Muscle of leg (tissue), 16 donors: ENCODE measurements around the gene DNAJA2. TPM values are rescaled to one million over a fixed set of nuclear protein-coding genes. Genes with fewer than 3 reads are reported as not detected.
"Not testable (repeated sequence)": the region's sequence is repeated elsewhere in the genome, so short reads cannot be mapped to it uniquely, and the experiment has no call there.

ENCODE experiments used
- DNase-seq: peaks from one replicate; pipeline ENCODE4 v3.0.0; 2013
- H3K27ac ChIP-seq: one replicate; pipeline ENCODE4 v1.5.1; 2013; ENCODE audit warnings: mild to moderate bottlenecking, low read length, control low read depth
- H3K27me3 ChIP-seq: one replicate; pipeline ENCODE4 v1.6.1; 2013; ENCODE audit warnings: low read length; ENCODE audit not compliant: control insufficient read depth, insufficient read depth
- H3K36me3 ChIP-seq: one replicate; pipeline ENCODE4 v1.6.1; 2013; ENCODE audit warnings: low read length; ENCODE audit not compliant: control insufficient read depth, insufficient read depth
- H3K4me1 ChIP-seq: one replicate; pipeline ENCODE4 v1.6.1; 2013; ENCODE audit warnings: low read length; ENCODE audit not compliant: control insufficient read depth, insufficient read depth
- H3K4me3 ChIP-seq: one replicate; pipeline ENCODE4 v1.5.1; 2013; ENCODE audit warnings: low read length, control low read depth
- H3K9me3 ChIP-seq: replicated peaks from 2 replicates; pipeline ENCODE4 v1.6.1; 2013; ENCODE audit warnings: low read depth, low read length; ENCODE audit not compliant: control insufficient read depth
- WGBS: methylation state at CpG from one replicate; pipeline ENCODE4 v1.1.5; 2013; ENCODE audit warnings: missing lambda C conversion rate; ENCODE audit not compliant: insufficient coverage; 5-methylcytosine and 5-hydroxymethylcytosine counted together
- long read RNA-seq, 11 donors: transcript quantifications; one replicate each; lab custom pipeline, GENCODE V29; 2026
- polyA plus RNA-seq, 8 donors: library from polyadenylated mRNA; unstranded; fragments of 120-200 nt; gene quantifications; one replicate each; pipeline versions ENCODE4 v1.2.1 to v1.2.3, GENCODE V29; 2013; ENCODE audit warnings: inconsistent platforms in 1 of 8, low replicate concordance in 1 of 8; ENCODE audit not compliant: insufficient read length in 8 of 8, insufficient read depth in 1 of 8
- total RNA-seq: library from RNA; stranded (reverse); fragments of 120-200 nt; gene quantifications from one replicate; pipeline ENCODE4 v1.2.4, GENCODE V29; 2013

The DNAJA2 gene
- total RNA-seq (54.1 TPM), polyA plus RNA-seq (10 to 100 TPM; 39.8 to 56.0 (median 49.1) TPM)
- long read RNA-seq, donor 1, transcript DNAJA2-201 (9 exons, 3,122 nt), result major isoform, 7 of 8 reads
- long read RNA-seq, donor 1, partial matches to known transcripts, result 0 of 8 reads
- long read RNA-seq, donor 1, other reads (novel, unspliced or antisense), result 0 of 8 reads
- long read RNA-seq, donor 2, partial matches to known transcripts, result 0 of 1 reads
- long read RNA-seq, donor 2, other reads (novel, unspliced or antisense), result 0 of 1 reads
- long read RNA-seq, donor 3, transcript DNAJA2-201 (9 exons, 3,122 nt), result major isoform, 11 of 11 reads
- long read RNA-seq, donor 3, partial matches to known transcripts, result 0 of 11 reads
- long read RNA-seq, donor 3, other reads (novel, unspliced or antisense), result 0 of 11 reads
- long read RNA-seq, donor 4, transcript DNAJA2-201 (9 exons, 3,122 nt), result major isoform, 14 of 20 reads
- long read RNA-seq, donor 4, partial matches to known transcripts, result 6 of 20 reads
- long read RNA-seq, donor 4, other reads (novel, unspliced or antisense), result 0 of 20 reads
- long read RNA-seq, donor 5, transcript DNAJA2-201 (9 exons, 3,122 nt), result major isoform, 28 of 28 reads
- long read RNA-seq, donor 5, partial matches to known transcripts, result 0 of 28 reads
- long read RNA-seq, donor 5, other reads (novel, unspliced or antisense), result 0 of 28 reads
- long read RNA-seq, donor 6, transcript DNAJA2-201 (9 exons, 3,122 nt), result major isoform, 28 of 41 reads
- long read RNA-seq, donor 6, partial matches to known transcripts, result 13 of 41 reads
- long read RNA-seq, donor 6, other reads (novel, unspliced or antisense), result 0 of 41 reads
- long read RNA-seq, donor 7, transcript DNAJA2-201 (9 exons, 3,122 nt), result major isoform, 21 of 27 reads
- long read RNA-seq, donor 7, partial matches to known transcripts, result 5 of 27 reads
- long read RNA-seq, donor 7, other reads (novel, unspliced or antisense), result 0 of 27 reads
- long read RNA-seq, donor 8, transcript DNAJA2-201 (9 exons, 3,122 nt), result major isoform, 22 of 22 reads
- long read RNA-seq, donor 8, partial matches to known transcripts, result 0 of 22 reads
- long read RNA-seq, donor 8, other reads (novel, unspliced or antisense), result 0 of 22 reads
- long read RNA-seq, donor 9, transcript DNAJA2-201 (9 exons, 3,122 nt), result major isoform, 13 of 14 reads
- long read RNA-seq, donor 9, partial matches to known transcripts, result 0 of 14 reads
- long read RNA-seq, donor 9, other reads (novel, unspliced or antisense), result 0 of 14 reads
- long read RNA-seq, donor 10, transcript DNAJA2-201 (9 exons, 3,122 nt), result major isoform, 20 of 21 reads
- long read RNA-seq, donor 10, partial matches to known transcripts, result 0 of 21 reads
- long read RNA-seq, donor 10, other reads (novel, unspliced or antisense), result 0 of 21 reads
- long read RNA-seq, donor 11, transcript DNAJA2-201 (9 exons, 3,122 nt), result major isoform, 21 of 22 reads
- long read RNA-seq, donor 11, partial matches to known transcripts, result 0 of 22 reads
- long read RNA-seq, donor 11, other reads (novel, unspliced or antisense), result 0 of 22 reads

DNA sequence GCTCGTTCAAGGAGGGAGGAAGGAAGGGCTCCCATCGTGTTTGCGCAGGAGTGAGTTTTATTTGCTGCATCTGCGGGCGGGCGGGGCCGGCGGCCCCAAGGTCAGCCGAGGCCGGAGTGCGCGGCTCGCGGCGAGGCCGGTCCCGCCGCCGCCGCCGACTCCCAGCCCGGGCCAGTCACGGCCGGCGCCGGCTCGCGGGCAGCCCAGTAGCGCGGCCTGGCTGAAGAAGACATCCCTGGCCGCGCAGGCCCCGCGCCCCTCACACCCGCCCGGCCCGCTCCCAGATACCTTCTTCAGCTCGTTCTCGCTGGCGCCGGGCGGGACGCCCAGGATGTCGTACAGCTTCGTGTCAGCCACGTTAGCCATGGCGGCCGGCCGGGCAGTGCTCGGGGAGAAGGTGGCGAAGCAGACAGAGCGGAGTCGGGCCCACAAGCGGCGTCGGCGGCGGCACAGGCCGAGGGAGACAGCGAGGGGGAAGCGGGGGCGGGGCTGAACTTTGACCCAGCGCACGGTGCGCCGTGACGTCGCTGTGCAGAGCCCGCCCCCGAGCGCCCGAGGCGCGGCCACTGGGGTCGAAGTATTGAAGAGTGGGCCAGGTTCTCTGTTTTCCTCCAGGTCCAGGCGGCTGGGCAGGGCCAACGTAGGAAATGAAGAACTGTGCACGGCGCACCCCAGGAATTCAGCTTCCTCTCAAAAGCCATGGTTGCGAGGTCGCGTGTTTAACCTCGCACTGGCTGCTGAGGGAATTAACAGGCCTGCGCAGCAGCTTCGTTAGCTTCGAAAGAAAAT, at the start of gene DNAJA2:
Gene DNAJA2 (minus strand): TSS at position 468 of the 789 bp plus-strand sequence. CDS start 102 bp downstream, at position 366.
- no peaks in the 10 kb centered on the region for H3K9me3 ChIP-seq
- peak; percentile 95 for DNase-seq
- peaks cover 16% of the 10 kb centered on the region for H3K36me3 ChIP-seq
- WGBS, result under 1% methylated on average over 86 of the region's 86 CpGs
- peak within 1 kb of the TSS; percentile 86 for H3K4me3 ChIP-seq
- H3K27ac ChIP-seq, result peak within 1 kb of the TSS; percentile 96
- H3K27me3 ChIP-seq, result no peaks in the 10 kb centered on the region
- peaks cover 12% of the 10 kb centered on the region for H3K4me1 ChIP-seq

DNA sequence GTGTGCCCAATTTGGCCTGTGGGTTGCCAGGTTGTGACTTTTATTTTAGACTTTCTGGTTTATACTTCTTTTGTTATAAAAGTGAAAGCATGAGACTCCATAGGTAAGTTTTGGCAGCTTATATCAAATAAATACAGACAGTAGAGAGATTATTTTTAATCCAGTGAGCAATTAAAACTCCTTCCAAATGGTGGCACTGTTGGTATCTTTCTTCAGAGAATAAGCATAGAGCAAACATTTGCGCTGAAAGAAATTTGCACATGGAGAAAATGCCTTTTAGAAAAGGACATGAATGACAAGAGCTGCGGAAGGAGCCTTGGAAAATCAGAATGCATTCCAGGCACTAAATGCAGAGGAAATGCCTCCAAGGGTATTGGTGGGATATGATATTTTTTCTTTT, 46.1 kb upstream of the DNAJA2 start:
- Histone ChIP-seq H3K4me1 (no peaks in the 10 kb centered on the region), H3K27ac (no peak overlapping the region), H3K27me3 (no peaks in the 10 kb centered on the region), H3K36me3 (no peaks in the 10 kb centered on the region), H3K4me3 (no peak overlapping the region), H3K9me3 (no peaks in the 10 kb centered on the region)
- no peak for DNase-seq
- 70% methylated on average over 2 of the region's 2 CpGs for WGBS

DNA sequence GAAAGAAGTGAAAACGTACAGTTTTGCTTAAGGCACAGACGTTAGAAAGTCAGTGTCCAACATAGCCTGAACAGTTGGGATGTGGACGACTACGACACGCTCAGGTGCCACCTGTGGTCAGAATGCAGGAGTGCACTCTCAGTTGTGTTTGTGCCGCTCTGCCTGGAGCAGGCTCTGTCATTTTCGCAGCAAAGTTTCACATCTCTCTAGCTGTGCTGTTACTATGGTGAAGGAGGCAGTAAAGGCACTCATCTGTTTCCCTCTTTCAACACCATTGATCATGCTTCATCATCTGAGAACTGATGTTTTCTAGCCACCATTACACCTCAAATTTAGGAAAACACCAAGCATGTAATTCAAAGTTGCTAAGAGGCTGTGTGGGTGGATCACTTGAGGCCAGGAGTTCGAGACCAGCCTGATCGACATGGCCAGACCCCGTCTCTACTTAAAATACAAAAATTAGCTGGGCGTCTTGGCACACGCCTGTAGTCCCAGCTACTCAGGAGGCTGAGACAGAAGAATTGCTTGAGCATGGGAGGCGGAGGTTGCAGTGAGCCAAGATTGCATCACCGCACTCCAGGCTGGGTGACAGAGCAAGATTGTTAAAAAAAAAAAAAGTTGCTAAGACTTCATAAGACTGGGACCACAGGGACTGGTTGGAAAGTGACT, 44.9 kb upstream of the DNAJA2 start:
- peak; percentile 14 for DNase-seq
- H3K4me3 ChIP-seq, result no peak overlapping the region
- H3K4me1 ChIP-seq, result no peaks in the 10 kb centered on the region
- no peak overlapping the region for H3K27ac ChIP-seq
- no peaks in the 10 kb centered on the region for H3K36me3 ChIP-seq
- H3K27me3 ChIP-seq, result no peaks in the 10 kb centered on the region
- 63% methylated on average over 12 of the region's 14 CpGs for WGBS
- no peaks in the 10 kb centered on the region for H3K9me3 ChIP-seq

DNA sequence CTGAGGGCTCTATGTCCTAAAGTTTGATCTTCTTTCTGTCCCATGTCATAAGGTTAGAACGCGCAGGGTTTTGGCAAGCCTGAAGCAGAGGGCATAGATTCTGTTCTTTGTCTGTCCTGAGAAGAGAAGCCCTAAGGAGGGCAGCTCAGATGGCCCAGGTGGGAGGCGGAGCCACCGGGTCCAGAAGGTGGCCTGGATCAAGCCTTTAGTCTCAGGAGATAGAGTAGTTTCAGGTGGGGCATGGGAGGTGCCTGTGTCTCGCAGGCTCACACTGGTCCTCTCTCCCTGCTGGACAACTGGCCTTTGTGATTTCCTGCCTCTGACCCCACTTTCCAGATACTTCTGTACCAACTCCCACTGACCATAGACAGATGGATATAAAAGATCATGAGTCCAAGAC, 44.2 kb upstream of the DNAJA2 start:
- Histone ChIP-seq H3K4me1 (no peaks in the 10 kb centered on the region), H3K27me3 (no peaks in the 10 kb centered on the region), H3K27ac (no peak overlapping the region), H3K4me3 (no peak overlapping the region), H3K36me3 (no peaks in the 10 kb centered on the region), H3K9me3 (no peaks in the 10 kb centered on the region)
- no peak for DNase-seq
- 89% methylated on average over 4 of the region's 5 CpGs for WGBS

DNA sequence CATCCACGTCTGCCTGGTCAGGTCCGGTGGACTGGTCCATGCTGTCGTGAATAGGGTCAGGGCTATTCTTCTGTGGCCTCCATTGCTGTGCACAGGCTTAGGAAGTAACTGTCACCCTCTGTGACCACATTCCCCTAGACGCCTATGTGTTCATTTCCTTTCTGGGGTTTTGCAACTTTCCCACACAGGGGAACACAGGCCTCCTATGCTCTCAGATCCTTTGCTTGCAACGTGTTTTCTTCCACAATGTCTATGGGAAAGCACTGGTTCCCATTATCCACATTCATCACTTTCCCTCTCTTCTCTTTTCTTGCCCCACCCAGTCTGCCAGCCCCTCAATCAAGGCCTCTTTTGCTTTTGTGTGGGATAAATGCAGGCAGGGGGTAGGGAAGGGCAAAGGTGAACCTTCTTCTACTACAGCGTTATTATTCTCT, 43.2 kb upstream of the DNAJA2 start:
- no peak overlapping the region for H3K27ac ChIP-seq
- H3K4me1 ChIP-seq, result no peaks in the 10 kb centered on the region
- no peaks in the 10 kb centered on the region for H3K9me3 ChIP-seq
- H3K27me3 ChIP-seq, result no peaks in the 10 kb centered on the region
- WGBS, result 55% methylated on average over 5 of the region's 6 CpGs
- H3K36me3 ChIP-seq, result no peaks in the 10 kb centered on the region
- no peak for DNase-seq
- H3K4me3 ChIP-seq, result no peak overlapping the region

DNA sequence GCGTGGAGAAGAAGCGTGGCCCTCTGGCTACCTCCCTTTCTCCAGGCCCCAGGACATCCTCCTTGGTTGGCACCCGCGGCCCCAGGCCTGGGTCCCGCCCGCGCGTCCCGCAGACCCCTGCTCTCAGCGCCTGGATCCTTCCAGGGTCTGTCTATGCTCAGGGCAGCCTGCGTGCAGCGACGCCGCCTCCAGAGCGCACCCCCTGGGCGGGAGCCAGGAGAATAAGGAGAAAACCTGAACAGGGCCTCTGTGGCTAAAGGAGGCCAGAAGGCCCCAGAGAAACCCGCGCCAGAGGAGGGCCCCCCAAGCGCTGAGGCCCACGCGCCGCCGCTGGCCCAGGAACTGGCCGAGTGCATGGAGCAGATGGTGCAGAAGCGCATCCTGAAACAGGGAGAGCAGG, 40.4 kb upstream of the DNAJA2 start:
- Histone ChIP-seq H3K9me3 (no peaks in the 10 kb centered on the region), H3K36me3 (no peaks in the 10 kb centered on the region), H3K27ac (no peak overlapping the region), H3K4me3 (no peak overlapping the region), H3K4me1 (no peaks in the 10 kb centered on the region), H3K27me3 (no peaks in the 10 kb centered on the region)
- 68% methylated on average over 25 of the region's 25 CpGs for WGBS
- no peak for DNase-seq

DNA sequence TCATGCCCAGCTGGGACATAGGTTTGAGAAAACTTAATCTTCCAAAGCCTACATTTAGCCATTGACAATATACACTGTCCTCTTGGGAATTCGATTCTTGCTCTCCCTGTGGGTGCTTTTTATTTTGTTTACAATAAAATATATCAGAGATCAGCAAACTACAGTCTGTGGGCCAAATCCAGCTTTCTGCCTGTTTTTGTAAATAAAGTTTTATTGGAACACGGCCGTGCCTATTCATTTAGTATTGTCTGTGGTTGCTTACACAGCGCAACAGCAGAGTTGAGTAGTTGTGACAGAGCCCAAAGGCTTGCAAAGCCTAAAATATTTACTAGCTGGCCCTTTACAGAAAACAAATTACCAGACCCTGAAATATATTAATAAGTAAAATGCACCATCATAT, 39.7 kb upstream of the DNAJA2 start:
- no peaks in the 10 kb centered on the region for H3K4me1 ChIP-seq
- H3K27me3 ChIP-seq, result no peaks in the 10 kb centered on the region
- H3K27ac ChIP-seq, result no peak overlapping the region
- no peak overlapping the region for H3K4me3 ChIP-seq
- no peaks in the 10 kb centered on the region for H3K36me3 ChIP-seq
- no CpG with 5 or more reads among the region's 4 CpGs for WGBS
- H3K9me3 ChIP-seq, result no peaks in the 10 kb centered on the region
- DNase-seq, result no peak

DNA sequence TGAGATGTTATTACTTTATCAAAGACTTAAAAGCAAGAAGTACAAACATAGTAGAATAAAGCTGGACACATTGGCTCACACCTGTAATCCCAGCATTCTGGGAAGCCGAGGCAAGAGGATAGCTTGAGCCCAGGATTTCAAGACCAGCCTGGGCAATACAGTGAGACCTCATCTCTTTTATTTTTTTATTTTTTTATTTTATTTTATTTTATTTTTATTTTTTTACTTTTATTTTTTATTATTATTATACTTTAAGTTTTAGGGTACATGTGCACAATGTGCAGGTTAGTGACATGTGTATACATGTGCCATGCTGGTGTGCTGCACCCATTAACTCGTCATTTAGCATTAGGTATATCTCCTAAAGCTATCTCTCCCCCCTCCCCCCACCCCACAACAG, 37.3 kb upstream of the DNAJA2 start:
- WGBS, result no CpG with 5 or more reads among the region's 2 CpGs
- not testable (repeated sequence) for H3K9me3 ChIP-seq, DNase-seq, H3K36me3 ChIP-seq, H3K27me3 ChIP-seq, H3K4me3 ChIP-seq, H3K4me1 ChIP-seq, H3K27ac ChIP-seq
